Measurements from ENCODE around the gene KIAA1217. TPM values are rescaled to one million over a fixed set of nuclear protein-coding genes. Genes with fewer than 3 reads are reported as not detected.

Gene KIAA1217
- total and polyA plus RNA-seq, 2 of the 8 experiments (the other 6 are each of a cell fraction or from before 2014, with no cell fraction given) = 4.5 to 15.6 TPM

DNA sequence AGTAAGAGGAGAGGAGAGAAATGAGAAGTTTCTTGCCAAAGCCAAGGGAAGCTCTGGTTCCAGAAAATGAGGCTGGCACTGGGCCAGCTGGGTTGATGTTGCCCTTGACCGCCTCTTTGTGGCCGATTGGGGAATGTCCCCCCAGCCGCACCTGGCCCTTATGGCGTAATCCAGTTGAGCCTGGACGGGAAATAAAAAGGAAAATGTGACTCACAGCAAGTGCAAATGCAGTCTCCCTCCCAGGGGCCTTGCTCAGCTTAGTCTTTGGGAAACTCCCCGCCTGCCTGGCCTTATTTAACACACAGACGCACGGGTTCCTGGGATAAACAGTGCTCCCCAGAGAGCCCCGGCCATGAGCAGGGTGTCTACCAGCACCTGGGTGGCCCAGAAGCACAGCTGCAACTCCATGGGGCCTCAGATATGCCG lies 174.8 kb downstream of the KIAA1217 start (continued):
- TF ChIP-seq CREB1 (IDR thresholded peaks at IDR 0.05) (0 out of 2 replicates have a peak, but pooled peaks have one; percentile 35), KDM5A (IDR thresholded peaks at IDR 0.05; ENCODE audit: low read length) (no peak), KDM1A (IDR thresholded peaks at IDR 0.05; ENCODE audit: borderline replicate concordance, low read length) (no peak), SP1 (IDR thresholded peaks at IDR 0.05; ENCODE audit: low read depth, low read length) (0 out of 2 replicates have a peak, but pooled peaks have one; percentile 28), RBBP5 (IDR thresholded peaks at IDR 0.05; ENCODE audit: borderline replicate concordance, low read depth, low read length) (no peak), SIN3A (conservative IDR thresholded peaks at IDR 0.05 in 1 of 2, IDR thresholded peaks at IDR 0.05 in 1 of 2; ENCODE audit: low read depth in 1 of 2, low read length in 2 of 2) (no peak), SP2 (IDR thresholded peaks at IDR 0.05; ENCODE audit: low read length) (no peak), HDAC6 (IDR thresholded peaks at IDR 0.05; ENCODE audit: low read depth, low read length) (no peak), ZNF274 (IDR thresholded peaks at IDR 0.05; ENCODE audit: borderline replicate concordance, extremely low read depth, low read length) (no peak), JUN (IDR thresholded peaks at IDR 0.05; ENCODE audit: low read depth, low read length) (peak; percentile 47; the same call in 1 of the 2 replicates), CHD2 (IDR thresholded peaks at IDR 0.05; ENCODE audit: low read length) (no peak), TEAD4 (IDR thresholded peaks at IDR 0.05; ENCODE audit: low read depth, low read length) (0 out of 2 replicates have a peak, but pooled peaks have one; percentile 36), BCL11A (IDR thresholded peaks at IDR 0.05; ENCODE audit: low read depth in 2 of 2, low read length in 2 of 2) (no peak), GABPA (IDR thresholded peaks at IDR 0.05; ENCODE audit: borderline replicate concordance, insufficient read depth, low read length) (no peak), CEBPB (IDR thresholded peaks at IDR 0.05; ENCODE audit: low read depth, low read length) (peak; percentile 96)
- TF ChIP-seq, protein P1, sequence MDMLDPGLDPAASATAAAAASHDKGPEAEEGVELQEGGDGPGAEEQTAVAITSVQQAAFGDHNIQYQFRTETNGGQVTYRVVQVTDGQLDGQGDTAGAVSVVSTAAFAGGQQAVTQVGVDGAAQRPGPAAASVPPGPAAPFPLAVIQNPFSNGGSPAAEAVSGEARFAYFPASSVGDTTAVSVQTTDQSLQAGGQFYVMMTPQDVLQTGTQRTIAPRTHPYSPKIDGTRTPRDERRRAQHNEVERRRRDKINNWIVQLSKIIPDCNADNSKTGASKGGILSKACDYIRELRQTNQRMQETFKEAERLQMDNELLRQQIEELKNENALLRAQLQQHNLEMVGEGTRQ (IDR thresholded peaks at IDR 0.05; ENCODE audit: low read length) = no peak

All from H1 (cell line).